GM18507 (cell line): ENCODE results near the gene FRS3.
"Not testable (repeated sequence)": the region's sequence is repeated elsewhere in the genome, so short reads cannot be mapped to it uniquely, and the experiment has no call there.

ENCODE experiments used
- DNase-seq: peaks from one replicate; pipeline ENCODE4 v3.0.0; 2011; ENCODE audit warnings: low read depth; ENCODE audit not compliant: insufficient read length; ENCODE audit errors: extremely low spot score
- FAIRE-seq: peaks from 2 replicates; lab custom pipeline; 2011; peaks lifted over from hg19 to GRCh38; lab: Jason Lieb, UNC

The FRS3 gene, protein sequence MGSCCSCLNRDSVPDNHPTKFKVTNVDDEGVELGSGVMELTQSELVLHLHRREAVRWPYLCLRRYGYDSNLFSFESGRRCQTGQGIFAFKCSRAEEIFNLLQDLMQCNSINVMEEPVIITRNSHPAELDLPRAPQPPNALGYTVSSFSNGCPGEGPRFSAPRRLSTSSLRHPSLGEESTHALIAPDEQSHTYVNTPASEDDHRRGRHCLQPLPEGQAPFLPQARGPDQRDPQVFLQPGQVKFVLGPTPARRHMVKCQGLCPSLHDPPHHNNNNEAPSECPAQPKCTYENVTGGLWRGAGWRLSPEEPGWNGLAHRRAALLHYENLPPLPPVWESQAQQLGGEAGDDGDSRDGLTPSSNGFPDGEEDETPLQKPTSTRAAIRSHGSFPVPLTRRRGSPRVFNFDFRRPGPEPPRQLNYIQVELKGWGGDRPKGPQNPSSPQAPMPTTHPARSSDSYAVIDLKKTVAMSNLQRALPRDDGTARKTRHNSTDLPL

DNA sequence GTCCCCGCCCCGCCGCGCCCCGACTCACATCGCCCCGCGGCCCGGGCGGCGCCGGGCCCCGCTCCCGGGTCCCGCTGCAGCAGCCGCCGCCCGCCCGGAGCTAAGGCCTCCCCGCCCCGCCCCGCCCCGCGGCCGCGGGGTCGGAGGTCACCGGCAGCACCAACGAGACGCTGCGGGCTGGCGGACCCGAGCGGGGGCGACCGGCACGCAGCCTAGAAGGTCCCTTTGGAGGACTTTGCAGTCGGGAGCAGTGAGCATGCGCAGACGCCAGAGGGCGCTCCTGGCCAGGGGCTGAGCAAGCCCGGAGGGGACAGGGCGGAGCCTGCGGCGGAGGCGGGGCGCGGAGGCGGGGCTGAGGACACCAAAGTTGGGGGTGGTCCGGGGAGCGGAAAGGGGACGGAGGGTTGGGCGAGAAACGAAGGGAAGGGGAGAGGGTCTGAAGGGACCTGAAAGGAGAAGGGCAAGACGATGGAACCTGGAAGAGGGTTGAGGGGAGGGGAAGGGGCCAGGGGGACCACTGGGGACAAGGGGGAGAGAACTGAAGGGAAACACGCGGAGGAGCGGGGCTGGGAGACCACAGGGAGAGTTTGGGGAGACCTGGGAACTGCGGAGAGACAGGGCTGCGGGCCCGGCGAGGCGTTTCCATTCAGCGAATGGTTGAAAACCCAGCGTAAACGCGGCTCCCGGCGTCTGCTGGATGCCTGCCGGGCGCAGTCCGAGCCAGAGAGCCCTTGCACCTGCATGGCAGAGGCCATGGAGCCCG is at the start of gene FRS3:
Gene FRS3 (minus strand): TSS at position 113 of the 763 bp plus-strand sequence. CDS start 2,913 bp downstream, outside the sequence.
- DNase-seq (peak; percentile 95), FAIRE-seq (peak; percentile 89)

DNA sequence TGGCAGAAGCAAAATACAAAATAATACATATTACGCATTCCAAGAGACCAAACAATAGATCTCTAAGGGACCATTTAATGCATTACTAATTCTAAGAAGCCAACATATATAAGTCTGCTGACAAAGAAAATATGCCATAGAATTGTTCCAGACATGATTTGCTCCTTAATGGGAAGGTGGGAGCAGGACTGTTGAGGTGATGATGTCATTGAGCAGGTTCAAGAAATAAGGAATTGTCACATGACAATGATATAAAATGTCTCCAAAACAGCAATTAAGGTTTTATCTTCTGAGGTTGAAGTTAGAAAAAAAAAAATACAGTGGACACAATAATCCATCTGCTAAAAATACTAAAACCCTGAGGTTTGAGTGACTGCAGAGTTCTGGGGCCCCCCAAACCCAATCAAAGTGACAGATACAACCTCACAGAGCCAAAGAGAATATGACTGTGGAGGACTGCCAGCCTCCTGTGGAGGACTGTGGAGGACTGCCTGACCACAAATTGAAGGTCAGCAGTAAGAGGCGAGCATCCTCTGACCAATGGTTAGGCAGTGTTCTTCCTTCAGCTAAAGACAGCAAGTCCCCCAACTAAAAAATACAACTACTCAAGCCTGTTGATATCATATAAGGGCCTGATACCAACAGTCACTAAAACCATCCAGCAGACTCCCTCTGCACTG is 46.8 kb upstream of the FRS3 start:
- no peak for FAIRE-seq
- DNase-seq = no peak

DNA sequence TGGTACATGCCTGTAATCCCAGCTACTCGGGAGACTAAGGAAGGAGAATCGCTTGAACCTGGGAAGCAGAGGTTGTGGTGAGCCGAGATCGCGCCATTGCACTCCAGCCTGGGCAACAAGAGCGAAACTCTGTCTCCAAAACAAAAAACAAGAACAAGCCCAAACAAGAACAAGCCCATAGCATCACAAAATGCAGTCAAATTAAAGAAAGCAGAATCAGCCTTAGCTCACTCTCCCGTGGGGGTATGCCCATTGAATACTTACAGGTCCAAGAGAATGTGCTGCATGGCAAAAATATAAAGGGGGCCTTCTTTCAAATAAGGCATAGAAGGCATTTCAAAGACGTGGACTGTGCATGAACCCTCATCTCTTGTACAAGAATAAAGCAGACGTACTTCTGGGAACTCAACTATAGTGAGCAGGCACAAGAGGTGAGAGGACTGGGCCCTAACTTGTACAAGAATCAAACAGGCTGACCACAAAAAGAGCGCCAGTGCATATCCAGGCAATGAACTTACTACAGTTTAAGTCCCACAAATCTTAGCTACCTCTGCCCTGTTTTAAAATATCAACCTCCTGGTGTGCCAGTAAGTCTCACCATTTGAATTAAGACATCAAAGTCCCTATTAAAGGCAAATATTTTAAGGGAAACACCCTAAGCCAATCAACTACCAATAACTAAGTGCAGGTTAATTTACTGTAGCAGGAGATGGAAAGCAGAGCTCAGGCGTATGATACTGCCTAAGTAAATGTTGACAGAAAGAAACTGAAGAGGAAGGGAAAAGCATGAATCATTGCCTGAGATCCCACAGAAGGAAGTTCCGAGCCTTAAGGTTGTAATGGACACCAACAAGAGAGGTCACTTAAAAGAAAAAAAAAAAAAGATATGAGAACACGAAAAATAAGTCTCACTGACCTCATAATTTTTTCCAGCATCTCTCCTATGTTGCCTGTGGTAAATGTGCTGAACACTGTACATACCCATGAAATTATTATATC is 45.2 kb upstream of the FRS3 start:
- FAIRE-seq (no peak), DNase-seq (no peak)

DNA sequence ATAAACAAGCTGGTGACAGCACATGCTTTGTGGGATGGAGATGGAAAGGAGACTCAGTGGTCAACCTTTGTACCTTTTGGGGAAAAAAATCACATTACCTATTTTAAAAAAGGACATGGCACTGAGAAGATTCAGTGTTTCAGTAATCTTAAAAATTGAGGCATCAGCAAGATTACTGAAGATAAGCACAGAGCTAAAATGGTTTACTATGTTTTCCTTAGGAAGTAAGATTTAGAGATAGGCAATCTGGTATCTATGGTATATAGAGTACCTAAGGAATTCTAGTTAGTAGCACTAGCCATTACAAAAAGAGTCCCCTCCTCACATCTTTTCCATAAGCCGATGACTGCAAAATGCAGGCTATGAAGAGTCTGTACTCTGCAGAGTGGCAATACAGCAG is 43.5 kb upstream of the FRS3 start:
- DNase-seq = no peak
- no peak for FAIRE-seq

DNA sequence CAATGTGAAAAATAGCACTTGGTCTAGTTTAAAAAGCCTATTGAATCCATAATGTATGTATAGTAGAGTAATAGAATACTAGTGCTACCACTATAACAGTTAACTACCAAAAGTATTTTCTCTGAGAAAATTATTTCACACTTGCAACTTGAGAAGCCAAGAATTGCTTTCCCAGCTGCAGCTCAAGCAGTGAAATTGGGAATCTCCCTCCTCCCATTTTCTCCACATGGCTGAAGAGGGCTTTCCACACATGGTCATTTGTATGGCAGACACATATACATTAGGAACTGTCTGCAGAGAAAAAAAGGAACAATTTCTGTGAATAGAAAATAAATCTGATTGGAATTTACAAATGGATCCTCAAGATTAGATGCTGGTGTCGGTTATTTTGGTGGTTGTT is 42.3 kb upstream of the FRS3 start:
- DNase-seq (no peak), FAIRE-seq (no peak)

DNA sequence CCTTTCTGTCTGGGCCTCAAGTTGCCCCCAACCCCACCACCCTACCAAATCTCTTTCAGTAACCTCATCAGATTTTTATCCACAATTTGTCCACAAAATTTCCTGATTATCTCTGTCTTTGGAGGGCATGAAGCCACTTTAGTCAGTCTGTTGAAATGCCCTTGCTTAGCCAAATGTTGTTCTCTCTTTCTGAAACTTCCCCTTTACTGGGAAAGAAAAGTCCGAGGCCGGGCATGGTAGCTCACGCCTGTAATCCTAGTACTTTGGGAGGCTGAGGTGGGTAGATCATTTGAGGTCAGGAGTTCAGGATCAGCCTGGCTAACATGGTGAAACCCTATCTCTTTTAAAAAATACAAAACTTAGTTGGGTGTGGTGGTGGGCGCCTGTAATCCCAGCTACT is 41.6 kb upstream of the FRS3 start:
- FAIRE-seq (no peak), DNase-seq (no peak)

DNA sequence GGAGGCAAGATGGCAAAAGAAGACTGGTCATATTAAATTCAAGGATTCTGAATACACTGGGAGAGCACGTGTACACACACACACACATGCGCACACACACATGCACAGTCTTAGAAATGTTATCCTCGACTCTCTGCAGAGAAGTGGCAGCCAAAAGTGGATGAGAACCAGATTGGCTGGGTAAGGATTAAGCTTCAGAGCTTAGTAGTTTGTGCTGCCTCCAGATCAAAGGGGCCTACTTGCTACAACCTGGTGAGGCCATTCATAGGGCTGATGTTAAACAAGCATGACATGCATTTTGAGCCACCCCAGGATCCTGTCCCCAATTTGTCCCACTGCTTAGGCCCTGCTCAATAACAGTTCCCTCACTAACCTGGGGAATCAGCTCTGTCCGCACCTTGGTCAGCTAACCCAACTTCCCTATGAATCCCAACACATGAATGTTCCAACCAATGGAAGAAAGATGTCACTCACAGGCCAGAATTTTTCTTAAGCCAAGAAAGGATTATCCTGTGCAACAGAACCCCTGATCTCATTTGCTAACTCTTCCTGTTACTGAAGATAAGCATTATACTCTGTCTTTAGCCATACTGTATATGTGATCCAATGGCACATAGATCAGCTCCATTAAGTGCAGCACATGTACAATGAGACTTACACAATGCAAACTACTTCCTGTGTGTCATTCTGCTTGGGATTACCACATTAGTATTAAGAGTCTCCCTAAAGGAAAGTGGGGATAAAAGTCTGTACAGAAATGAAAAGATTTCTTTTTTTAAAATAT is 38.8 kb upstream of the FRS3 start:
- FAIRE-seq (no peak), DNase-seq (no peak)

DNA sequence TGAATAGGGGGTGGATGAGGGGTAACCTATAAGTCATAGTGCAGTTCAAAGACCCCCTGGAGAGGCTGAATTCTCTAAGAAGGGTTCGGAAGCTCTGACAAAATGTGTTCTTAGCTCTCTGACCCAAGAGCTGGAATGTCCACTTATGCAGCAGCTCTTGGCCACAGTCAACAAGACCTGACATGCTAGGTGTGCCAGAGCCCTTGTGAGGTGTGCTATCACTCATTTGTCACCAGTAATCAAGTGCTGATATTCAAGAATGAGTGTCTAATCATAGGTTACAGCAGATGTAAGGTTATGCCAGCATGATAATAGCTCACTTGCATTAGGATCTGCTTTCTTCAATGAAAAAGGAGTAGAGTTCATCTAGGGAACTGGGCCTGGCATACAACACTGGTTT is 35.9 kb upstream of the FRS3 start:
- no peak for DNase-seq
- FAIRE-seq = no peak

DNA sequence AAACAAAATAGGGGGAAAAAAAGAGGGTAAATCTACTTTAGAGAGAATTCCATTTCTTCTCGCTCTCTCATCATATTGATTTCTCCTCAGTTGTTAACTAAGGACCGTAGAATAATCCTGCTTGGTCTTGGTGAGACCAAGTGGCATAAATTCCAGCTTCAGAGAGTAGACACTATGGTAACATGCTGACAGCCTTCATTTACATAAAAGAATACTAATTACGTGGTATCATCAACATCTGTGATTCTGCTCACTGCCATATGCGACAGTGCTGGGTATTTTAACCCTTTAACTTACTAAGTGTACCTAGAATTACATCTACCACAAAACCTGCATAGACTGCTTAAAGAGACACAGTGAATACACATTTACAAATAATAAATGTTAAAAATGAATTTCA is 34.9 kb upstream of the FRS3 start:
- no peak for DNase-seq
- FAIRE-seq = no peak

DNA sequence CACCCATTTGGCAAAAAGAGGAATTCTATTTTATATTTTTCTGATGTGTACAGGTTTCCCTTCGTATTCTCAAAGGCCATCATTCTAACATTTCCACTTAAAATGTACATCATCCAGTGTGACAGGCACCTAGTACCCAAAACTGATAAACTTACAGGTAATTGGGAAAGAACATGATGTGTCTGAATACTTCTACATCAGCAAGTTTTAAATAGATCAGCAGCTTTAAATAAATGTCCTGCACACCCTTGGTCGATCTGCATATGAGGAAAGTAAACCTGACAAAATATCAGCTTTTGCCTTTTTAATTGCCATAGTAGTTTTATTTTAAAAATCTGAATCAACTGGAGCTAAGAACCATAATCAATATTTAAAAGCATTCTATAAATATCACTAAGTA is 34.3 kb upstream of the FRS3 start:
- no peak for FAIRE-seq
- no peak for DNase-seq

DNA sequence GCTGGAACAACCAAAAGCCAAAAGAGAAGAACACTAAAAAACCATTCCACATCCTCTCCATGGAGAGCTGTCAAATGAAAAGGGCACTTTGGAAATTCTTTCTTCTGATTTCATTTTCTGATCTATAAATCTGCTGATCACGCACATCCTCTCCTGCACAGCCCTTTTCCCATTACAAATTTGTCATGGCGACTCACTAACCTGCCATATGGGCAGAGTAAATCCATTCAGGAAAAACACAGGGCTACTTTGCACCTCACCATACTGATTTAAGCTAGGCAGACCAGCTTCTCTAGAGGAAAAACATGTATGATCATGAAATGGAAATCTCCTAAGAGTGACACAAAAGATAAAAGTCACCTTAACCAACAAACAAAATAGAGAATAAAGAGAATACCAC is 33.8 kb upstream of the FRS3 start:
- DNase-seq (no peak), FAIRE-seq (no peak)

DNA sequence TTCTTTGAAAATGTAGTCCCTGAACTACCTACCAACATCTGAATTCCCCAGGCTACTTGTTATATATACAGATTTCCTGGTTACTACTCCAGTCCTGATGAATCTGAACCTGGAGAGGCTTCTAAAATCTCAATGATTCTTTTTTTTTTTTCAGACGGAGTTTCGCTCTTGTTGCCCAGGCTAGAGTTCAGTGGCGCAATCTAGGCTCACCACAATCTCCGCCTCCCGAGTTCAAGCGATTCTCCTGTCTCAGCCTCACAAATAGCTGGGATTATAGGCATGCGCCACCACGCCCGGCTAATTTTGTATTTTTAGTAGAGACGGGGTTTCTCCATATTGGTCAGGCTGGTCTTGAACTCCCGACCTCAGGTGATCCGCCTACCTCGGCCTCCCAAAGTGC is 32.2 kb upstream of the FRS3 start:
- FAIRE-seq, DNase-seq: not testable (repeated sequence)

DNA sequence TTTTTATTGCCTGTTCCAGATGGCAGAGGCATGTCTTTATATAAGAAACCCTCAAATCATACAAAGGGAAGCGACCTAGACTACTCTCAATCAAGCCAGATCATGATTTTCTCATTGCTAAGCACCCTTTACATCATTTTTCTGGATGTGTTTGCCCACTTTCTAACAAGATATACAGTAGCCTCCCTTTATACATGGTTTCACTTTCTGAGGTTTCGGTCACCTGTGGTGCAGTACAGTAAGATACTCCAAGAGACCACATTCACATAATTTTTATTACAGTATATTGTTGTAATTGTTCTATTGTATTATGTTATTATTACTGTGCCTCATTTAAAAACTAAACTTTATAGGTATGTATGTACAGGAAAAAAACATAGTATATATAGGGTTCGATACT is 31.4 kb upstream of the FRS3 start:
- DNase-seq (no peak), FAIRE-seq (no peak)

DNA sequence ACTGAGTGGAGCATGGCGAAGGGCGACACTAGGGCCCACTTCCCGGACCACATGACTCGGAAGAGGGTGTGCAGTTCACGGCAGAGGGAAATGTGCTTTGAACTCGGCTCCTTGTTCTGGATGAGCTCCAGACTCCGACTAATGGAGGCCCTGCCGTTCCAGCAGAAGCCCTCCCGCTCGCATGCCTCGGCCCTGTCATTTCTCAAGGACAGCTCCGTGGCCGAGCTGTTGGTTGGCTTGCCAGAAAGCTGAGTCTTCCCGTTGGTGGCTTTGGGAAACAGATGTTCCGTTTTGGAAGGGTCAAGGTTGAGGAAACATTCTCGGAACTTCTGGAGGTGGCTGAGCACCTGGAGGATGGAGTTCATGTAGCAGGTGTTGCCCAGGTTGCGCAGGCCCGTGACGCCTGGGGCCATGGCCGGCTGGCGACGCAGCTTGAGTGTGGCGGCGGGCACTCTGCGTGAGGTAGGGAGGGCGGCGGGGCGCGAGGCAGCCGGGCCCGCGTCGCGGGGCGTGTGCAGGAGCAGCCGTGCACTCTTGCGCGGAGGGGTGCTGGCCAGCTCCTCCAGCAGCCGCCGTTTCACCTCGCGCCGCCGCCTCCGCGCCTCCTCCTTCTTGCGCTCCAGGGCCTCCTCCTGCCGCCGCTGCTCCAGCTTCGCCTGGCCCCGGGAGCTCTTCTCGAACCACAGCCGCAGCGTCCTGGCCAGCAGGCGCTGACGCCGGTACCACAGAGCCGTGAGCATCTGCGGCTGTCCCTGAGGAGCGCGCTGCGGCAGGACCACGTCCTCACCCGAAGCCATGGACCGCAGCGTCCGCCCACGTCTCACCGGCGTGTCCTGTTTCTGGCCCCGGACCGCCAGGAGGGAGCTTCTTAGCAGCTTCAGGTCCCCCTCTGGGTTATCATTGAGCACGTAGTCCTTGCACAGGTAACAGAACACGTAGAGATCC is 26.4 kb upstream of the FRS3 start:
- DNase-seq (no peak), FAIRE-seq (no peak)

DNA sequence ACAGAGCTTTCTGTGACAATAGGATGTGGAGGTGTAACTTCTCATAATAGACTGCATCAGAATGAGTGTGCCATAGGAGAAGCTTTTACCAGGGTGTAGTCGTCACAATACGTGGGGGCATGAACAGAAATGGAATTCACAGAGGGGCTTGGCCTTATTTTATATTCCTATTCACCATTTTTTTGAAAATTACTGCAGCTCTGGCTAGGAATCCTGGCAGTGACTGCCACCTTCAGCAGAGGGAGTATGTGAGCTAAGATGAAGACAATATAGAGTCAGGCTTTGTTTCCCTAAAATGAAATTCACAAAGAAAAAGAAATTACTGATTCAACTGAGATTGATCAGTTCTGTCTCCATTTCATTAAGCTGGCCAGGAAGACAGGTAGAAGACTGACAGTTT is 21.7 kb upstream of the FRS3 start:
- no peak for DNase-seq
- FAIRE-seq = peak; percentile 5

DNA sequence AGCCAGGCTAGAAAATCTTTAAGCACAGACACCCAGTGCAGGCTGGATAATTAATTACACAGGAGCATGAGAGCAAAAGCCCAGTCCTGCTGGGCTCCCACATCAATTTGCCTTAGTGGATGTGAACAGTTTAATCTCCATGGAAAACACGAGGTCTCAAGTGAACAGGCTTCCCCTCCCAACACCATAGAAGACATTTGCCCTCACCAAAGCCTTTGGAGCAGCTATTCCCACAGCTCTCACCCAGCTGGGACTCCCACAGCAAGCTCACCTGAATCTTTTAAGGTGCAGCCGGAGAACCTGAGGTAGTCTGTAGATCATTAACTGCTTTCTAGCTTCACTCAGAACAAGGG is 19.8 kb upstream of the FRS3 start:
- FAIRE-seq (no peak), DNase-seq (no peak)

DNA sequence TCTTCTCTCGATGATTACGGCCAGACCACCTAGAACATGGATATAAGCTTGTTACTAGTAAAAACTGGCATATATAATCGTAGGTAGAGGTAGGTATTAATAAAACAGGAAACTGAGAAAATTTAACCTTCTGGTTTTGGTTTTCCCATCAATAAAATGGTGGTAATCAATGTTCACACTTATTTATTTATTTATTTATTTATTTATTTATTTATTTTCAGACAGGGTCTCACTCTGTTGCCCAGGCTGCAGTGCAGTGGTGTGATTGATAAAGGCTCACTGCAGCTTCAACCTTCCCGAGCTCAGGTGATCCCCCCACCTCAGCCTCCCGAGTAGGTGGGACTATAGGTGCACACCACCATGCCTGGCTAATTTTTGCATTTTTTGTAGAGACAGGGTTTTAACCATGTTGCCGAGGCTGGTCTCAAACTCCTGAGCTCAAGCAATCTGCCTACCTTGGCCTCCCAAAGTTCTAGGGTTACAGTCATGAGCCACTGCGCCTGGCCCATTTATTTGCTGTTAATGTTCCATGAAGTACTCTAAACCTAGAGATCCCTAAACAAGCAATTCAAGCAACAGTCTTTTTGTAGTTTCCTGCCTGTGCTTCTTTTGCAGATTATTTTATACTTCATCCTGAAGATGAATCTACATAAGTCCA is 19.3 kb upstream of the FRS3 start:
- FAIRE-seq (no peak), DNase-seq (no peak)
